Measurements from ENCODE around the gene FADS2. TPM values are rescaled to one million over a fixed set of nuclear protein-coding genes. Genes with fewer than 3 reads are reported as not detected.

Gene FADS2
- polyA plus RNA-seq, 1 donor from 2014 or later, result 0.63 TPM

GRCh38 chr11:61897387-61898246 lies 69.5 kb downstream of the FADS2 start:
- H3K4me3 Mint-ChIP-seq, result no peak overlapping the region
- H3K4me1 Mint-ChIP-seq, result peaks cover 6 to 13% (median 9%) of the 10 kb centered on the region in 3 donors
- no peaks in the 10 kb centered on the region for H3K27me3 Mint-ChIP-seq
- no peak overlapping the region for H3K27ac Mint-ChIP-seq
- no peaks in the 10 kb centered on the region for H3K9me3 Mint-ChIP-seq
- H3K36me3 Mint-ChIP-seq, result no peaks in the 10 kb centered on the region

- H3K9me3 Mint-ChIP-seq, result no peaks in the 10 kb centered on the region
- peaks cover 5 to 12% (median 9%) of the 10 kb centered on the region in 3 donors for H3K4me1 Mint-ChIP-seq
- no peaks in the 10 kb centered on the region for H3K36me3 Mint-ChIP-seq
- H3K4me3 Mint-ChIP-seq, result peak overlapping the region in 1 of 4 donors; percentile 17
- peaks cover 2% of the 10 kb centered on the region for H3K27me3 Mint-ChIP-seq
- H3K27ac Mint-ChIP-seq, result no peak overlapping the region
These were observed 70.1 kb downstream of the FADS2 start for GRCh38 chr11:61898247-61898582.

- Mint-ChIP-seq H3K27ac (peak overlapping the region; percentile 33 to 72 (median 49)), H3K9me3 (no peaks in the 10 kb centered on the region), H3K27me3 (peaks cover 5% of the 10 kb centered on the region), H3K4me3 (peak overlapping the region in 2 of 4 donors; percentile 18 to 70), H3K36me3 (no peaks in the 10 kb centered on the region), H3K4me1 (peaks cover 5 to 9% (median 9%) of the 10 kb centered on the region in 3 donors)
These were observed 71.2 kb downstream of the FADS2 start for GRCh38 chr11:61899146-61899841.

GRCh38 chr11:61900251-61900650 lies 72.2 kb downstream of the FADS2 start:
- Mint-ChIP-seq H3K4me1 (peaks cover 5 to 9% (median 9%) of the 10 kb centered on the region in 3 donors), H3K27me3 (peaks cover 9% of the 10 kb centered on the region), H3K9me3 (no peaks in the 10 kb centered on the region), H3K36me3 (no peaks in the 10 kb centered on the region), H3K4me3 (no peak overlapping the region), H3K27ac (peak overlapping the region in 1 of 3 donors; percentile 19)

- H3K36me3 Mint-ChIP-seq, result no peaks in the 10 kb centered on the region
- H3K4me1 Mint-ChIP-seq, result peaks cover 5 to 9% (median 9%) of the 10 kb centered on the region in 3 donors
- H3K9me3 Mint-ChIP-seq, result no peaks in the 10 kb centered on the region
- no peak overlapping the region for H3K27ac Mint-ChIP-seq
- no peak overlapping the region for H3K4me3 Mint-ChIP-seq
- H3K27me3 Mint-ChIP-seq, result peaks cover 9% of the 10 kb centered on the region
These were observed 73.3 kb downstream of the FADS2 start for GRCh38 chr11:61901397-61901796.

- Mint-ChIP-seq H3K27me3 (peaks cover 9% of the 10 kb centered on the region), H3K27ac (peak overlapping the region in 1 of 3 donors; percentile 39), H3K9me3 (no peaks in the 10 kb centered on the region), H3K4me1 (peaks cover 5 to 9% (median 9%) of the 10 kb centered on the region in 3 donors), H3K4me3 (no peak overlapping the region), H3K36me3 (no peaks in the 10 kb centered on the region)
These were observed 74.2 kb downstream of the FADS2 start for GRCh38 chr11:61902313-61902712.

- Mint-ChIP-seq H3K27me3 (peaks cover 9% of the 10 kb centered on the region), H3K4me1 (peaks cover 5 to 6% (median 6%) of the 10 kb centered on the region in 3 donors), H3K27ac (peak overlapping the region in 1 of 3 donors; percentile 53), H3K36me3 (no peaks in the 10 kb centered on the region), H3K9me3 (no peaks in the 10 kb centered on the region), H3K4me3 (no peak overlapping the region)
These were observed 75.7 kb downstream of the FADS2 start for GRCh38 chr11:61903845-61904244.

- H3K9me3 Mint-ChIP-seq, result no peaks in the 10 kb centered on the region
These were observed 76.5 kb downstream of the FADS2 start for GRCh38 chr11:61904539-61905048.

GRCh38 chr11:61905067-61905696 lies 77.1 kb downstream of the FADS2 start:
- Mint-ChIP-seq H3K4me1 (no peaks in the 10 kb centered on the region), H3K4me3 (no peak overlapping the region), H3K36me3 (no peaks in the 10 kb centered on the region), H3K9me3 (no peaks in the 10 kb centered on the region), H3K27me3 (peaks cover 9% of the 10 kb centered on the region), H3K27ac (no peak overlapping the region)

More at GRCh38 chr11:61904539-61905048, 76.5 kb downstream of the FADS2 start:
- peaks cover 9% of the 10 kb centered on the region for H3K27me3 Mint-ChIP-seq
- H3K27ac Mint-ChIP-seq, result peak overlapping the region in 1 of 3 donors; percentile 53
- H3K4me1 Mint-ChIP-seq, result no peaks in the 10 kb centered on the region
- H3K4me3 Mint-ChIP-seq, result no peak overlapping the region
- no peaks in the 10 kb centered on the region for H3K36me3 Mint-ChIP-seq

- Mint-ChIP-seq H3K4me3 (no peak overlapping the region), H3K36me3 (no peaks in the 10 kb centered on the region), H3K27me3 (peaks cover 9% of the 10 kb centered on the region), H3K4me1 (no peaks in the 10 kb centered on the region), H3K9me3 (no peaks in the 10 kb centered on the region), H3K27ac (no peak overlapping the region)
These were observed 77.9 kb downstream of the FADS2 start for GRCh38 chr11:61905801-61906521.

GRCh38 chr11:61906522-61906909 lies 78.4 kb downstream of the FADS2 start:
- H3K27ac Mint-ChIP-seq, result no peak overlapping the region
- no peaks in the 10 kb centered on the region for H3K4me1 Mint-ChIP-seq
- no peak overlapping the region for H3K4me3 Mint-ChIP-seq
- H3K9me3 Mint-ChIP-seq, result no peaks in the 10 kb centered on the region
- H3K27me3 Mint-ChIP-seq, result peaks cover 9% of the 10 kb centered on the region
- H3K36me3 Mint-ChIP-seq, result no peaks in the 10 kb centered on the region

GRCh38 chr11:61907282-61907681 lies 79.2 kb downstream of the FADS2 start:
- Mint-ChIP-seq H3K4me3 (no peak overlapping the region), H3K27ac (no peak overlapping the region), H3K36me3 (no peaks in the 10 kb centered on the region), H3K9me3 (no peaks in the 10 kb centered on the region), H3K27me3 (peaks cover 9% of the 10 kb centered on the region), H3K4me1 (no peaks in the 10 kb centered on the region)

GRCh38 chr11:61907871-61908729 lies 80.0 kb downstream of the FADS2 start:
- Mint-ChIP-seq H3K27ac (peak overlapping the region in 1 of 3 donors; percentile 52), H3K9me3 (no peaks in the 10 kb centered on the region), H3K4me1 (no peaks in the 10 kb centered on the region), H3K4me3 (no peak overlapping the region), H3K36me3 (no peaks in the 10 kb centered on the region), H3K27me3 (peaks cover 8% of the 10 kb centered on the region)
